RWPE2 (cell line): Measurements from ENCODE around the gene HBG1.

Experiments
- ATAC-seq: fragments of 200-7000 bp; cut with Tn5 transposase; 3 replicates; pipeline ENCODE4 v1.9.1; 2021; ENCODE audit warnings: low read depth
- DNase-seq: peaks from one replicate; pipeline ENCODE4 v3.0.0-alpha.2; 2020; ENCODE audit warnings: low spot score
- H3K27ac ChIP-seq: fragments of 450-650 bp; 2 replicates; pipeline ENCODE4 v1.5.1; 2017; ENCODE audit warnings: mild to moderate bottlenecking; ENCODE audit not compliant: poor library complexity, severe bottlenecking
- H3K27me3 ChIP-seq: fragments of 250-450 bp; sonication (Bioruptor Pico); 2 replicates; pipeline ENCODE4 v1.5.1; 2021; ENCODE audit warnings: mild to moderate bottlenecking, moderate library complexity; ENCODE audit not compliant: insufficient read depth, poor library complexity, severe bottlenecking
- H3K36me3 ChIP-seq: fragments of 250-450 bp; sonication (Bioruptor Pico); 2 replicates; pipeline ENCODE4 v1.5.1; 2020; ENCODE audit warnings: low read depth, mild to moderate bottlenecking, moderate library complexity
- H3K4me1 ChIP-seq: fragments of 250-450 bp; sonication (Bioruptor Pico); 2 replicates; pipeline ENCODE4 v1.5.1; 2021; ENCODE audit warnings: mild to moderate bottlenecking, moderate library complexity; ENCODE audit not compliant: insufficient read depth, poor library complexity, severe bottlenecking
- H3K4me3 ChIP-seq: fragments of 250-450 bp; sonication (Bioruptor Pico); 2 replicates; pipeline ENCODE4 v1.5.1; 2021; ENCODE audit warnings: mild to moderate bottlenecking, moderate library complexity; ENCODE audit not compliant: severe bottlenecking
- H3K9me3 ChIP-seq: fragments of 250-450 bp; sonication (Bioruptor Pico); 2 replicates; pipeline ENCODE4 v1.5.1; 2021; ENCODE audit warnings: mild to moderate bottlenecking, moderate library complexity; ENCODE audit not compliant: severe bottlenecking
- CTCF ChIP-seq: fragments of 450-650 bp; IDR thresholded peaks from one replicate; pipeline ENCODE4 v1.5.1; 2017; ENCODE audit warnings: mild to moderate bottlenecking, moderate library complexity; ENCODE audit not compliant: poor library complexity, severe bottlenecking

Gene HBG1

GRCh38 chr11:5283086-5283485, 33.4 kb upstream of the HBG1 start:
- Histone ChIP-seq H3K4me3 (no peak overlapping the region), H3K27me3 (no peaks in the 10 kb centered on the region), H3K4me1 (peaks cover 33% of the 10 kb centered on the region), H3K9me3 (no peaks in the 10 kb centered on the region), H3K36me3 (no peaks in the 10 kb centered on the region), H3K27ac (no peak overlapping the region)
- DNase-seq (no peak), ATAC-seq (no peak)
- no peak for TF ChIP-seq CTCF

GRCh38 chr11:5282628-5283027, 33.0 kb upstream of the HBG1 start:
- DNase-seq (no peak), ATAC-seq (no peak)
- Histone ChIP-seq H3K27ac (no peak overlapping the region), H3K9me3 (no peaks in the 10 kb centered on the region), H3K4me3 (no peak overlapping the region), H3K36me3 (no peaks in the 10 kb centered on the region), H3K4me1 (peaks cover 33% of the 10 kb centered on the region), H3K27me3 (no peaks in the 10 kb centered on the region)
- no peak for TF ChIP-seq CTCF

GRCh38 chr11:5281596-5281995, 31.9 kb upstream of the HBG1 start:
- no peak overlapping the region for H3K4me3 ChIP-seq
- ATAC-seq = no peak
- H3K4me1 ChIP-seq = peaks cover 33% of the 10 kb centered on the region
- no peak for DNase-seq
- H3K27me3 ChIP-seq = no peaks in the 10 kb centered on the region
- H3K36me3 ChIP-seq = no peaks in the 10 kb centered on the region
- H3K27ac ChIP-seq = no peak overlapping the region
- no peaks in the 10 kb centered on the region for H3K9me3 ChIP-seq
- TF ChIP-seq CTCF = no peak

GRCh38 chr11:5280582-5281102, 31.0 kb upstream of the HBG1 start:
- no peaks in the 10 kb centered on the region for H3K36me3 ChIP-seq
- TF ChIP-seq CTCF = no peak
- H3K9me3 ChIP-seq = no peaks in the 10 kb centered on the region
- no peak overlapping the region for H3K4me3 ChIP-seq
- ATAC-seq (peak; percentile 97), DNase-seq (peak; percentile 90)
- peak overlapping the region; percentile 23 for H3K27ac ChIP-seq
- H3K4me1 ChIP-seq = peaks cover 24% of the 10 kb centered on the region
- no peaks in the 10 kb centered on the region for H3K27me3 ChIP-seq

- TF ChIP-seq CTCF = no peak
- Histone ChIP-seq H3K27me3 (no peaks in the 10 kb centered on the region), H3K36me3 (no peaks in the 10 kb centered on the region), H3K9me3 (no peaks in the 10 kb centered on the region), H3K4me1 (peaks cover 16% of the 10 kb centered on the region), H3K27ac (peak overlapping the region; percentile 15), H3K4me3 (no peak overlapping the region)
- DNase-seq (no peak), ATAC-seq (no peak)
These were observed 29.9 kb upstream of the HBG1 start for GRCh38 chr11:5279471-5280090.
